Cardiac septum (tissue), 1 donor: Measurements from ENCODE around the gene PRPF31. TPM values are rescaled to one million over a fixed set of nuclear protein-coding genes. Genes with fewer than 3 reads are reported as not detected.
"Not testable (repeated sequence)": the region's sequence is repeated elsewhere in the genome, so short reads cannot be mapped to it uniquely, and the experiment has no call there.

Source experiments
- DNase-seq: peaks from one replicate; pipeline ENCODE4 v3.0.0-alpha.2; 2020; ENCODE audit warnings: low spot score
- intact Hi-C: fragments of 100-400 bp; cut with DNase I; formaldehyde crosslinking; loops from one replicate; pipeline ENCODE4 v1.14.0; 2022
- long read RNA-seq: library from polyadenylated mRNA; unstranded; transcript quantifications from one replicate; pipeline ENCODE4 v2.0.0, GENCODE V29; 2021
- total RNA-seq: library from RNA; stranded (reverse); fragmentation: NEBNext Ultra II Directional; extraction: Animal tissue kit (Norgen Biotek cat#: 25700); gene quantifications from one replicate; pipeline ENCODE4 v1.2.1, GENCODE V29; 2021
- donor health status: DM: no; HTN: no; CAD: no.

The PRPF31 gene
- 34.0 TPM for total RNA-seq
- long read RNA-seq, transcript PRPF31-201 (14 exons, 2,126 nt) = major isoform, 71 of 93 reads
- long read RNA-seq, partial matches to known transcripts = 9 of 93 reads
- long read RNA-seq, other reads (novel, unspliced or antisense) = 12 of 93 reads

GRCh38 chr19:54115109-54116063, at the start of gene PRPF31, which contains the start of gene TFPT:
PRPF31 (plus strand) TSS chr19:54115754; CDS start chr19:54118279, 2,525 bp downstream.
TFPT (minus strand) TSS chr19:54115657; CDS start chr19:54115269, 388 bp downstream.
- intact Hi-C loops = loop anchor here (1.0 kb wide), 2 partner anchors 13 to 22 kb away; partner anchors contain the start of genes CNOT3 and NDUFA3
- peak; percentile 97 for DNase-seq

GRCh38 chr19:54069470-54069869, 46.1 kb upstream of the PRPF31 start:
- intact Hi-C loops = no loop called here
- no peak for DNase-seq

- intact Hi-C loops = no loop called here
- no peak for DNase-seq
These were observed 41.7 kb upstream of the PRPF31 start for GRCh38 chr19:54073829-54074228.

GRCh38 chr19:54074851-54075250, 40.7 kb upstream of the PRPF31 start:
- intact Hi-C loops = no loop called here
- no peak for DNase-seq

- no peak for DNase-seq
- intact Hi-C loops = no loop called here
These were observed 38.2 kb upstream of the PRPF31 start for GRCh38 chr19:54077334-54077733.

GRCh38 chr19:54081032-54081431, 34.5 kb upstream of the PRPF31 start, which contains the start of gene TARM1:
TARM1 (minus strand) TSS chr19:54081365; CDS start chr19:54081340, 25 bp downstream.
- intact Hi-C loops = no loop called here

GRCh38 chr19:54084410-54084809, 31.1 kb upstream of the PRPF31 start:
- no peak for DNase-seq
- intact Hi-C loops = no loop called here

More at GRCh38 chr19:54081032-54081431, 34.5 kb upstream of the PRPF31 start, which contains the start of gene TARM1:
- no peak for DNase-seq

GRCh38 chr19:54094426-54095000, 21.0 kb upstream of the PRPF31 start:
- intact Hi-C loops = no loop called here
- no peak for DNase-seq

- intact Hi-C loops = no loop called here
- no peak for DNase-seq
These were observed 20.3 kb upstream of the PRPF31 start for GRCh38 chr19:54095136-54095858.

- intact Hi-C loops, DNase-seq: not testable (repeated sequence)
These were observed 19.5 kb upstream of the PRPF31 start for GRCh38 chr19:54095859-54096616.

- peak; percentile 78 for DNase-seq
- intact Hi-C loops = no loop called here
These were observed 18.9 kb upstream of the PRPF31 start for GRCh38 chr19:54096617-54097106.

GRCh38 chr19:54099190-54099902, 16.2 kb upstream of the PRPF31 start:
- DNase-seq = no peak
- intact Hi-C loops = no loop called here

- DNase-seq, intact Hi-C loops: not testable (repeated sequence)
These were observed 15.7 kb upstream of the PRPF31 start for GRCh38 chr19:54099903-54100255.

- peak; percentile 80 for DNase-seq
- intact Hi-C loops = no loop called here
These were observed 15.0 kb upstream of the PRPF31 start, which contains the start of gene OSCAR for GRCh38 chr19:54100561-54100960. OSCAR (minus strand) TSS chr19:54100803; CDS start chr19:54100792, 11 bp downstream.

GRCh38 chr19:54102421-54103169, 13.0 kb upstream of the PRPF31 start, which contains the start of gene NDUFA3:
NDUFA3 (plus strand) TSS chr19:54102855; CDS start chr19:54102879, 24 bp downstream.
- peak; percentile 99 for DNase-seq
- intact Hi-C loops = loop anchor here (1.0 kb wide), 1 partner anchor 13 kb away; the partner anchor contains the start of genes PRPF31 and TFPT

GRCh38 chr19:54104998-54105715, 10.4 kb upstream of the PRPF31 start:
- intact Hi-C loops = no loop called here
- DNase-seq = peak; percentile 36
